ENCODE data around the gene DENND1A.

Gene DENND1A

DNA sequence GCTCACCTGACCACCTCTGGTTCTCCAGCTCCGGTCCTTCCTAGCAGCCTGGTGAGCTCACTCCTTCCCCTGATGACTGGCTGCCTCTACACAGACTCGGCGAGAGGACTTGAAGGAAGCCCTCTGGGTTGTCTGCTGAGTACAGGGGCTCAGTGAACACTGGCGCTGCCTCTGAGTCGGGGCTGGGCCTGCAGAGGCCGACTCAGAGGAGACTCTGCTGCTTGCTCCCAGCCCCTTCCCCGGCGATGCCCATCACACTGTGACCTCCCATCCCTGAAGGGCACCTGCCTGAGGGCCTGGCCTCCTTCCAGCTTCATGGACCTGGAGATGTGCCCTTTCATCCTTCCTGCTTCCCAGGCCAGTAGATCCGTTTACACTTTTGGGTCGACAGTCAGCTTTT, 551.9 kb downstream of the DENND1A start:
- no peak for DNase-seq (ENCODE audit: low read depth)
- H3K4me3 ChIP-seq (ENCODE audit: control insufficient read depth, low read depth, low read length) = no peak overlapping the region
- TF ChIP-seq CTCF (conservative IDR thresholded peaks at IDR 0.05; ENCODE audit: control insufficient read depth, insufficient read depth, low read depth, low read length) = no peak

GRCh38 chr9:123377211-123377971, 552.5 kb downstream of the DENND1A start:
- DNase-seq (ENCODE audit: low read depth) = no peak
- TF ChIP-seq CTCF (conservative IDR thresholded peaks at IDR 0.05; ENCODE audit: control insufficient read depth, insufficient read depth, low read depth, low read length) = no peak

DNA sequence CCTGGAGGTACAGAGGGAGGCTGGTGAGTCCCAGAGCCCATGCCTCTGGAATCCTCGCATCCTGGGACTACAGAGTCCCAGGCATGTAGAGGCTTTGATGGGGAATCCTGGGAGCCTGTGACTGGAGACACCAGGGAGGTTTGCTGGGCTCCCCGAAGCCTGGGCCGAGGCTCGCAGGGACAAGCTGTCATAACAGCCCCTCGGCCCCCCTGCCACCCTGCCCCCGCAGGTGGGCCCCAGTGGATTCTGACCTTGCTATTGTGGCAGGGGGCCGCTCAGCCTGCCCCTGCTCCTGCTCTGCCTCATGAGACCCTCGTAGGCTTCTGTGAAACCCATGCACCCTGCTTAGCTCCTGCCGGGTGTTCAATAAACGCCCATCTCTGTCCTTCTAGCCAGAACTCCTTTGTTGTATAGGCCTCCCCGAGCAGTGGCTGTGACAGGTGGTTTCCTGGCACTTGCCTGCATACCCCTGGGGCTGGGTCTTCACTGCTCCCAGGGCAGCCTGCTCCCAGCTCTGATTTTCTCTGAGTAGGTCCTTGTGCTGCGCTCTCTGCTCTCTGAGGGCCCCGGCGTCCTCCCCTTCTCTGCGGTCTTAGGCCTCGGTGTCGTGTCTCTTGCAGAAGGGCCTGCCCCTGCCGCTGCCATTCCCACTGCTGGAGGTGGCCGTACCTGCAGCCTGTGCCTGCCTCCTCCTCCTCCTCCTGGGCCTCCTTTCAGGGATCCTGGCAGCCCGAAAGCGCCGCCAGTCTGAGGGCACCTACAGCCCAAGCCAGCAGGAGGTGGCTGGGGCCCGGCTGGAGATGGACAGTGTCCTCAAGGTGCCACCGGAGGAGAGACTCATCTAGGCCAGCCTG, 553.5 kb downstream of the DENND1A start:
- TF ChIP-seq CTCF (conservative IDR thresholded peaks at IDR 0.05; ENCODE audit: control insufficient read depth, insufficient read depth, low read depth, low read length) = no peak
- H3K4me3 ChIP-seq (ENCODE audit: control insufficient read depth, low read depth, low read length) = no peak overlapping the region
- DNase-seq (ENCODE audit: low read depth) = no peak

More at GRCh38 chr9:123377211-123377971, 552.5 kb downstream of the DENND1A start:
- no peak overlapping the region for H3K4me3 ChIP-seq (ENCODE audit: control insufficient read depth, low read depth, low read length)

- no peak overlapping the region for H3K4me3 ChIP-seq (ENCODE audit: control insufficient read depth, low read depth, low read length)
- no peak for TF ChIP-seq CTCF (conservative IDR thresholded peaks at IDR 0.05; ENCODE audit: control insufficient read depth, insufficient read depth, low read depth, low read length)
- no peak for DNase-seq (ENCODE audit: low read depth)
Observed at GRCh38 chr9:123375469-123376132, 554.3 kb downstream of the DENND1A start.

DNA sequence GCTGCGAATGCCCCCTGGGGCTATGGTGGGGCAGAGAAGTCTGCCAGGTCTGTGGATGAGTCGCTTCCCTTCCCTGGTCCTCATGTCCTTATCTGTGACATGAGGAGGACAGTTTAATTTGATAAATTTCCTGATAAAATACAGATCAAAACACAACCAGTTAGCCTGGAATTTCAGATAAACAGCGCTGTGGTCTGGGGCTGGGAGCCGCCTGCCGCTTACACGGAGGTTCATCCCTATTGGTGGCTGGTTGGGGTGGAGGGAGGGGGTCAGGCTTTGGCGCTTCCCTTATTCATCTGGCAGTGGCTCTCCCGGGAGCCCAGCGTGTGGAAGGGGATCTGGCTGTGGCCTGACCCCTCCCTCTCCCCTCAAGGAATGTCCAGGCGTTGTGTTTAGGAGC, 556.0 kb downstream of the DENND1A start:
- TF ChIP-seq CTCF (conservative IDR thresholded peaks at IDR 0.05; ENCODE audit: control insufficient read depth, insufficient read depth, low read depth, low read length) = no peak
- no peak for DNase-seq (ENCODE audit: low read depth)
- no peak overlapping the region for H3K4me3 ChIP-seq (ENCODE audit: control insufficient read depth, low read depth, low read length)

DNA sequence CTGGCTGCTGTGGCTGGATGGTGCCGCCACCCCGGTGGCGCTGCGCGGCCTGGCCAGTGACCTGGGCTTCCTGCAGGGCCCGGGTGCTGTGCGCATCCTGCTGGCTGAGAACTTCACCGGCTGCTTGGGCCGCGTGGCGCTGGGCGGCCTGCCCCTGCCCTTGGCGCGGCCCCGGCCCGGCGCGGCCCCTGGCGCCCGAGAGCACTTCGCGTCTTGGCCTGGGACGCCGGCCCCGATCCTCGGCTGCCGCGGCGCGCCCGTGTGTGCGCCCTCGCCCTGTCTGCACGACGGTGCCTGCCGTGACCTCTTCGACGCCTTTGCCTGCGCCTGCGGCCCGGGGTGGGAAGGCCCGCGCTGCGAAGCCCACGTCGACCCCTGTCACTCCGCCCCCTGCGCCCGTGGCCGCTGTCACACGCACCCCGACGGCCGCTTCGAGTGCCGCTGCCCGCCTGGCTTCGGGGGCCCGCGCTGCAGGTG, 556.4 kb downstream of the DENND1A start:
- no peak for TF ChIP-seq CTCF (conservative IDR thresholded peaks at IDR 0.05; ENCODE audit: control insufficient read depth, insufficient read depth, low read depth, low read length)
- no peak overlapping the region for H3K4me3 ChIP-seq (ENCODE audit: control insufficient read depth, low read depth, low read length)
- no peak for DNase-seq (ENCODE audit: low read depth)
